Measurements from ENCODE around the gene BNC2.

BNC2 gene

GRCh38 chr9:16459421-16460148 is 410.9 kb downstream of the BNC2 start:
- no peak overlapping the region; the same call in 1 of the 2 replicates for H3K4me3 ChIP-seq (ENCODE audit: low read depth, low read length)
- peak; percentile 81 for DNase-seq (ENCODE audit: low read depth)
- no peak for TF ChIP-seq CTCF (IDR thresholded peaks at IDR 0.05; ENCODE audit: insufficient read depth, low read depth, low read length, missing control alignments)

- no peak for TF ChIP-seq CTCF (IDR thresholded peaks at IDR 0.05; ENCODE audit: insufficient read depth, low read depth, low read length, missing control alignments)
- no peak overlapping the region for H3K4me3 ChIP-seq (ENCODE audit: low read depth, low read length)
Measured at GRCh38 chr9:16458696-16459420, 411.6 kb downstream of the BNC2 start.

GRCh38 chr9:16455842-16456241 is 414.6 kb downstream of the BNC2 start:
- DNase-seq (ENCODE audit: low read depth) = no peak
- no peak for TF ChIP-seq CTCF (IDR thresholded peaks at IDR 0.05; ENCODE audit: insufficient read depth, low read depth, low read length, missing control alignments)
- H3K4me3 ChIP-seq (ENCODE audit: low read depth, low read length) = no peak overlapping the region

More at GRCh38 chr9:16458696-16459420, 411.6 kb downstream of the BNC2 start:
- peak; percentile 92 for DNase-seq (ENCODE audit: low read depth)

GRCh38 chr9:16453390-16453789 is 417.1 kb downstream of the BNC2 start:
- peak; percentile 34 for DNase-seq (ENCODE audit: low read depth)
- H3K4me3 ChIP-seq (ENCODE audit: low read depth, low read length) = no peak overlapping the region
- no peak for TF ChIP-seq CTCF (IDR thresholded peaks at IDR 0.05; ENCODE audit: insufficient read depth, low read depth, low read length, missing control alignments)

- no peak for TF ChIP-seq CTCF (IDR thresholded peaks at IDR 0.05; ENCODE audit: insufficient read depth, low read depth, low read length, missing control alignments)
- DNase-seq (ENCODE audit: low read depth) = peak; percentile 76
- H3K4me3 ChIP-seq (ENCODE audit: low read depth, low read length) = no peak overlapping the region
Measured at GRCh38 chr9:16450578-16450977, 419.9 kb downstream of the BNC2 start.

GRCh38 chr9:16450043-16450442 is 420.4 kb downstream of the BNC2 start:
- H3K4me3 ChIP-seq (ENCODE audit: low read depth, low read length) = no peak overlapping the region
- no peak for DNase-seq (ENCODE audit: low read depth)
- no peak for TF ChIP-seq CTCF (IDR thresholded peaks at IDR 0.05; ENCODE audit: insufficient read depth, low read depth, low read length, missing control alignments)

Data from GM12865 (cell line).